GM18499 (cell line): ENCODE measurements around the gene OR10H1.
"Not testable (repeated sequence)": the region's sequence is repeated elsewhere in the genome, so short reads cannot be mapped to it uniquely, and the experiment has no call there.

ENCODE experiments used
- ATAC-seq: cut with Tn5 transposase; IDR thresholded peaks from one replicate; pipeline ENCODE4 v1.9.1; 2021; ENCODE audit warnings: moderate number of reproducible peaks; ENCODE audit not compliant: insufficient read depth, unreplicated experiment

Gene OR10H1

GRCh38 chr19:15829306-15829698 lies 13.8 kb upstream of the OR10H1 start:
- ATAC-seq = no peak

DNA sequence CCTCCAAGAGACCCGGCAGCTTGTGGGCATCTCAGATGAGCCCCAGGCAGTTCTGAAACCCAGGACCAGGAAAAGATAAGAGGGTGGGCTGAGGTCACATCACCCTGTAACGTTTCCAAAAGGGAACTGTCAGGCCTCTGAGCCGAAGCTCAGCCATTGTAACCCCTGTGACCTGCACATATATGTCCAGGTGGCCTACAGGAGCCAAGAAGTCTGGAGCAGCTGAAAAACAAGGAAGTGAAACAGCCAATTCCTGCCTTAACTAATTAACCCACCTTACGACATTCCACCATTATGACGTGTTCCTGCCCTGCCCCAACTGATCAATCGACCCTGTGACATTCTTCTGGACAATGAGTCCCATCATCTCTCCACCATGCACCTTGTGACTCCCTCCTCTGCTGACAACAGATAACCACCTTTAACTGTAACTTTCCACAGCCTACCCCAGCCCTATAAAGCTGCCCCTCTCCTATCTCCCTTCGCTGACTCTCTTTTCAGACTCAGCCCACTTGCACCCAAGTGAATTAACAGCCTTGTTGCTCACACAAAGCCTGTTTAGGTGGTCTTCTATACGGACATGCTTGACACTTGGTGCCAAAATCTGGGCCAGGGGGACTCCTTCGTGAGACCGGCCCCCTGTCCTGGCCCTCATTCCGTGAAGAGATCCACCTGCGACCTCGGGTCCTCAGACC lies 13.3 kb upstream of the OR10H1 start:
- ATAC-seq = not testable (repeated sequence)

- no peak for ATAC-seq
These were observed 12.7 kb upstream of the OR10H1 start for GRCh38 chr19:15828121-15828610.

- no peak for ATAC-seq
These were observed 10.3 kb upstream of the OR10H1 start for GRCh38 chr19:15825753-15826152.

- ATAC-seq = no peak
These were observed 5.2 kb upstream of the OR10H1 start for GRCh38 chr19:15820646-15821045.

DNA sequence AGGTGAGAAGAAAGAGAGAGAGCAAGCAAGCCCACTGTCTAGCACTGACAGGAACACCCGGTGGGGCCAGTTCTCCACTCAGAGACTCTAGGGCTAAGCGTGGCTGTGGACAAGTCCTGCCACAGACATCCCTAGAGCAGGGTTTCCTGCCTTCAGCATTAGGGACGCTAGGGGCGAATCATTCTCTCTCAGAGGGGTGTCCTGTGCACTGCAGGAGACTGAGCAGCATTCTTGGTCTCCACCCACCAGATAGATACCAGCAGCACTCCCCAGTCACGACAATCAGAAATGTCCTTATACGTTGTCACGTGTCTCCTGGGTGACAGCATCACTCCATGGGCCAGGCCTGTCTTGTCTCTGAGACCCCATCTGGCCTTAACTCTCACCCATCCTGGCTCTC lies 1.5 kb downstream of the OR10H1 start:
- no peak for ATAC-seq

DNA sequence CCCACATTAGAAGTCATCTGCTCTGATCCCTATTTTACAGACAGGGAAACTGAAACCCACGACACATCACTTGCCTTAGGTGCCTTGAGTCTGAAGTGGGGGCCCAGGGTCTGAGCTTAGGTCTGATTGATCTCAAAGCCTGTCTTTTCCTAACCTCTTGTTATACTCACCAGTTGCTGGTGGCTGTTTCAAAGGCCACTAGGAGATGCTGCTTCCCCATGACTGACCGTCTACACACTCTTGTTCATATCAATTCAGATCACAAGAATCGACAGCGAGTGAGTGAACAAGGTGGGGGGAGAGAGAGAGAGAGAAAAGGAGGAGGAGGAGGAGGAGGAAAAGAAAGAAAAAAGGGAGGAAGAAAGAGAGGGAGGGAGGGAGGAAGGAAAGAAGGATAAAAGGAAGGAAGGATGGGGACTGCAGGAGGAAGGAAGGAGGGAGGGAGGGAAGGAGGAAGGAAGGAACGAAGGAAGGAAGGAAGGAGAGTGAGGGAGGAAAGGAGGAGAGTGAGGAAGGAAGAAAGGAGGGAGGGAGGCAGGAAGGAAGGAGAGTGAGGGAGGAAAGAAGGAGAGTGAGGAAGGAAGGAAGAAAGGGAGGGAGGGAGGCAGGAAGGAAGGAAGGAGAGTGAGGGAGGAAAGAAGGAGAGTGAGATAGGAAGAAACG lies 3.3 kb downstream of the OR10H1 start:
- no peak for ATAC-seq

DNA sequence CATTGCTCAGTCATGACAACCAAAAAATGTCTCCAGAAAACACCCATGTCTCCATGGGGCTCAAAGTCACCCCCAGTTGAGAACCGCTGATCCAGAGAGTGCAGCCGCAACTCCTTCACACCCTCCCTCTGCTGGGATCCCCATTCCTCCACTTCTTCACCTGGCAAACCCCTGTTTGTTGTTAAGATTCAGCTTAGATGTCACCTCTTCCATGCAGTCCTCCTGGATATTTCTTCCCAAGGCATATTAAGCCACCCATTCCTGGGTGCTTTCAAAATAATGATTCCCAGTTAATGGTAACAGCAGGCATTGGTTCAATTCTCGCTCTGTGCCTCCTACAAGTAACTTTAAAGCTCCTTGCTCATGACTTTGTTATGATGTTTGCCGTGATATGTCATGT lies 4.0 kb downstream of the OR10H1 start:
- no peak for ATAC-seq

GRCh38 chr19:15810335-15810734 lies 5.1 kb downstream of the OR10H1 start:
- no peak for ATAC-seq

DNA sequence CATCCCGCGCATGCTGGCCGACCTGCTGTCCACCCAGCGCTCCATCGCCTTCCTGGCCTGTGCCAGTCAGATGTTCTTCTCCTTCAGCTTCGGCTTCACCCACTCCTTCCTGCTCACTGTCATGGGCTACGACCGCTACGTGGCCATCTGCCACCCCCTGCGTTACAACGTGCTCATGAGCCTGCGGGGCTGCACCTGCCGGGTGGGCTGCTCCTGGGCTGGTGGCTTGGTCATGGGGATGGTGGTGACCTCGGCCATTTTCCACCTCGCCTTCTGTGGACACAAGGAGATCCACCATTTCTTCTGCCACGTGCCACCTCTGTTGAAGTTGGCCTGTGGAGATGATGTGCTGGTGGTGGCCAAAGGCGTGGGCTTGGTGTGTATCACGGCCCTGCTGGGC lies 21.2 kb downstream of the OR10H1 start:
- not testable (repeated sequence) for ATAC-seq

- ATAC-seq = no peak
These were observed 25.4 kb downstream of the OR10H1 start for GRCh38 chr19:15790096-15790495.

- no peak for ATAC-seq
These were observed 26.7 kb downstream of the OR10H1 start for GRCh38 chr19:15788594-15789270.

DNA sequence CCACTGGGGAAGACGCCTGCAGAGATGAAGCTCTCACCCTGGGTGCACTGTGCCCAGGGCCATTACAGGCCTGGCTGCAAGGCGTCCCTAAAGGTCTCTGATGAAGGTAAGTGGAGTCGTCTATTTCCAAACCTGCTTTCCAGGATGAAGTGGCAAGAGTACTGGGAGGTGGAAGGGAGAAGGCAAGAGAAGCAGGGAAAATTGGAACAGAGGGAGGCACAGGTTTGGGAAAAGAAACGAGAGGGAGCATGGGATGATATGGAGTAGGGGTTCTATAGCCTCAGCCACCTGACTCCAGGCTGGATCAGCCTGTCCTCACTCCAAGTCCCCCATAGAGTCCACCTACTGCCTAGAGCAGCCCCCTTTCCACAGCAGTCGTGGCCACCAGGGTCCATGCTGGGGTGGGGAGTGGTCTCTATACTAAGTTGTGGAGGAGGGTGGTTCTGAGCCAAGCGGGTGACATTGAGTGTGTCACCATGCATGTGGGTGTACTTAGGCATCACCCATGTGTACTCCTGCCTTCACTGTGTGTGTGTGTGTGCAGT lies 27.8 kb downstream of the OR10H1 start, which contains the start of gene OR10H5:
TSS of gene OR10H5 (plus strand) at position 51 of the 545 bp plus-strand sequence. CDS start 6,388 bp downstream, outside the sequence.
- ATAC-seq = no peak

- not testable (repeated sequence) for ATAC-seq
These were observed 32.6 kb downstream of the OR10H1 start for GRCh38 chr19:15782896-15783295.

GRCh38 chr19:15782211-15782610 lies 33.3 kb downstream of the OR10H1 start:
- no peak for ATAC-seq

- no peak for ATAC-seq
These were observed 33.8 kb downstream of the OR10H1 start for GRCh38 chr19:15781661-15782060.

DNA sequence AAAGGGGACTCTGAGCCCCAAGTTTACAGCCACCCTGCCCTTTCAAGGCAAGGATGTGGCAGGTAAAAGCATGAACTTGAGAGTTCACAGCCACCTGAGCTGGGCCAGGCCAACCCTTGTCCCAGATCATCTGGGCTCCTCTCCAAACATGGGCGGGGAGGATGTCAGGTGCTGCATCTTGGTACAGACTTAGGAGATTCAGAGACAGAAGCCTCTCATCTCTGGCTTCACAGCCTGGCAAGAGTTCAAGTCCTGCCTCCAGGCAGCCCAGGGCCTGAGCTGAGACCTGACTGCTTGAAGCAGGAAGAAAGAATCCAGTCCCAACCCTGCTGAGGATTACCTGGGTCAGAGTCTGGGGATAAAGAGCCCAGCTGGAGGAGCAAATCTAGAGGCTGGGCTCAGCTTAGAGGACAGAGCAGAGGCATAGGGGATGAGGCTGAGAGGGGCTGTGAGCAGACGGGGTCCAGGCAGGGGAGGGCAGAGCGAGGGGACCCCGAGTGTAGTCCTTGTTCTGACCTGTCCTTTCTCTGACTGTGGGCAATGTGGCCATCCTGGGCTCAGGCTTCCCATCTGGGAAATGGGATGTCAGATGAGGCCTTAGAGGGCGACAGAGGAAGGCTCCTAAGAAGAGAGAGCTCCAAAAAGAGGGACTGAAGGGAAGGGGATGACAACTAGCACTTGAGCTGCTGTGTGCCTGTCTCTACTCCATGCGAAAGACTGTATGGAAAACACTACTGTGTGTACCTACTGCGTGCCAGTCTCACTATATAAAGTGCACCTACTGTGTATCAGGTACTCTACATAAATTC lies 34.6 kb downstream of the OR10H1 start:
- ATAC-seq = no peak

- no peak for ATAC-seq
These were observed 35.5 kb downstream of the OR10H1 start for GRCh38 chr19:15779756-15780476.
